T-cell (primary cell): ENCODE results near the gene OR2AG1. TPM values are rescaled to one million over a fixed set of nuclear protein-coding genes. Genes with fewer than 3 reads are reported as not detected.
A peak's percentile ranks its signal among the peaks of the same experiment; 100 is the strongest.
"Not testable (repeated sequence)": the region's sequence is repeated elsewhere in the genome, so short reads cannot be mapped to it uniquely, and the experiment has no call there.

ENCODE experiments used
- ATAC-seq, 4 experiments: fragments of 200-7000 bp in 3 of 4; fragments of 150-1000 bp in 1 of 4; cut with Tn5 transposase; replicated peaks in 1 of 4; 1 replicate in 3 of 4; 2 replicates in 1 of 4; pipeline ENCODE4 v1.10.0; 2021; ENCODE audit warnings: moderate library complexity in 3 of 4, mild to moderate bottlenecking in 2 of 4, moderate number of reproducible peaks in 1 of 4
- CTCF ChIA-PET, 2 donors: fragments of 300-600 bp; sonication (Branson Sonifier 250); formaldehyde crosslinking; loops; one replicate each; lab custom pipeline; 2022; ENCODE audit warnings: antibody characterized with exemption in 2 of 2; lab: Charles Lee
- POLR2A ChIA-PET, 2 donors: fragments of 300-600 bp; sonication (Branson Sonifier 250); formaldehyde crosslinking; loops; one replicate each; lab custom pipeline; 2022; ENCODE audit warnings: antibody characterized with exemption in 2 of 2; lab: Charles Lee
- DNase-seq, 35 experiments: peaks; one replicate each; pipeline versions ENCODE4 v3.0.0 to v3.0.0-alpha.2; 2013 to 2023
- H3K27ac ChIP-seq: one replicate; pipeline ENCODE4 v1.5.1; 2013; ENCODE audit warnings: low read length
- H3K27me3 ChIP-seq, 2 experiments: replicated peaks in 1 of 2; 1 replicate in 1 of 2; 2 replicates in 1 of 2; pipeline versions ENCODE4 v1.6.1 to v1.7.0; 2013; ENCODE audit warnings: low read length in 1 of 2, mixed read lengths in 1 of 2; ENCODE audit not compliant: control insufficient read depth in 2 of 2, insufficient read depth in 2 of 2; ENCODE audit errors: extremely low read depth in 1 of 2
- H3K36me3 ChIP-seq, 2 donors: 1 replicate in 1 of 2; 2 replicates in 1 of 2; pipeline versions ENCODE4 v1.6.1 to v1.7.0; 2013; ENCODE audit warnings: low read length in 1 of 2; ENCODE audit not compliant: control insufficient read depth in 2 of 2, insufficient read depth in 1 of 2; ENCODE audit errors: extremely low read depth in 1 of 2
- H3K4me1 ChIP-seq, 2 experiments: 1 replicate in 1 of 2; 2 replicates in 1 of 2; pipeline versions ENCODE4 v1.6.1 to v1.7.0; 2013; ENCODE audit warnings: low read length in 2 of 2, mixed read lengths in 1 of 2; ENCODE audit not compliant: insufficient read depth in 2 of 2, control insufficient read depth in 1 of 2; ENCODE audit errors: extremely low read depth in 1 of 2
- H3K4me3 ChIP-seq, 2 donors: 1 replicate in 1 of 2; 2 replicates in 1 of 2; pipeline versions ENCODE4 v1.5.1 to v1.7.0; 2013; ENCODE audit warnings: mild to moderate bottlenecking in 2 of 2, low read length in 1 of 2, moderate library complexity in 1 of 2; ENCODE audit not compliant: control insufficient read depth in 1 of 2; ENCODE audit errors: extremely low read depth in 1 of 2
- H3K9me3 ChIP-seq: 2 replicates; pipeline ENCODE4 v1.7.0; 2013
- H3K27ac Mint-ChIP-seq, 2 donors: one replicate each; pipeline ENCODE4 v1.8.0; 2020 to 2021; ENCODE audit warnings: mild to moderate bottlenecking in 2 of 2, mixed read lengths in 2 of 2
- H3K27me3 Mint-ChIP-seq, 2 donors: one replicate each; pipeline ENCODE4 v1.8.0; 2021 to 2022; ENCODE audit warnings: mixed read lengths in 2 of 2
- H3K36me3 Mint-ChIP-seq: one replicate; pipeline ENCODE4 v1.8.0; 2021; ENCODE audit warnings: mixed read lengths
- H3K4me1 Mint-ChIP-seq, 3 donors: one replicate each; pipeline ENCODE4 v1.8.0; 2020 to 2022; ENCODE audit warnings: mixed read lengths in 3 of 3, mild to moderate bottlenecking in 1 of 3
- H3K4me3 Mint-ChIP-seq, 3 donors: one replicate each; pipeline ENCODE4 v1.8.0; 2020 to 2022; ENCODE audit warnings: mild to moderate bottlenecking in 3 of 3, mixed read lengths in 3 of 3, moderate library complexity in 3 of 3
- H3K9me3 Mint-ChIP-seq, 3 donors: one replicate each; pipeline ENCODE4 v1.8.0; 2020 to 2022; ENCODE audit warnings: mixed read lengths in 3 of 3
- WGBS: methylation state at CpG from one replicate; pipeline ENCODE4 v1.1.5; 2013; ENCODE audit warnings: missing lambda C conversion rate; ENCODE audit not compliant: insufficient coverage; 5-methylcytosine and 5-hydroxymethylcytosine counted together
- total RNA-seq, 35 experiments: library from RNA in 6 of 35; stranded (reverse) in 6 of 35; fragments of 120-200 nt in 1 of 35; gene quantifications; one replicate each; pipeline versions ENCODE4 v1.2.1 to v1.2.4 and lab custom pipeline; 2013 to 2026

OR2AG1 gene
- total RNA-seq, 5 donors from 2014 or later (not counting 1 experiment from before 2014, with no cell fraction given): not detected

GRCh38 chr11:6799402-6799801, 16.6 kb downstream of the OR2AG1 start, which contains the start of gene OR6A2:
Gene OR6A2, minus strand, starts transcription at chr11:6799689. Its CDS starts 3,981 bp downstream, at chr11:6795708.
- H3K4me3 ChIP-seq: no peak within 1 kb of the TSS
- Mint-ChIP-seq H3K27ac (no peak within 1 kb of the TSS), H3K9me3 (peaks cover 10 to 14% (median 10%) of the 10 kb centered on the region in 3 donors), H3K4me1 (no peaks in the 10 kb centered on the region), H3K27me3 (peaks cover 0 to 5% of the 10 kb centered on the region in 2 donors), H3K36me3 (peaks cover 7% of the 10 kb centered on the region), H3K4me3 (no peak within 1 kb of the TSS)
- H3K9me3 ChIP-seq: no peaks in the 10 kb centered on the region
- DNase-seq (no peak), ATAC-seq (no peak)
- no peaks in the 10 kb centered on the region for H3K4me1 ChIP-seq
- no peaks in the 10 kb centered on the region for H3K36me3 ChIP-seq
- no peaks in the 10 kb centered on the region for H3K27me3 ChIP-seq
- no CpG with 5 or more reads among the region's 1 CpG for WGBS
- no peak within 1 kb of the TSS for H3K27ac ChIP-seq
- POLR2A ChIA-PET: no interaction called here
- CTCF ChIA-PET: no interaction called here

- H3K27me3 ChIP-seq, H3K4me3 Mint-ChIP-seq, H3K4me1 ChIP-seq, H3K4me1 Mint-ChIP-seq, H3K4me3 ChIP-seq, H3K36me3 ChIP-seq, POLR2A ChIA-PET, H3K27ac ChIP-seq, ATAC-seq, H3K27ac Mint-ChIP-seq, H3K36me3 Mint-ChIP-seq, H3K9me3 ChIP-seq, H3K27me3 Mint-ChIP-seq, DNase-seq: not testable (repeated sequence)
- CTCF ChIA-PET: interaction anchor here in 1 of 2 donors (0.6 kb wide), 1 partner anchor 457 kb away, joined by 4 read pairs; no protein-coding TSS in a partner anchor
- peaks cover 10 to 14% (median 10%) of the 10 kb centered on the region in 3 donors for H3K9me3 Mint-ChIP-seq
These were observed 18.3 kb downstream of the OR2AG1 start for GRCh38 chr11:6801075-6801474.

GRCh38 chr11:6812390-6813005, 29.7 kb downstream of the OR2AG1 start:
- Histone ChIP-seq H3K36me3 (no peaks in the 10 kb centered on the region), H3K9me3 (no peaks in the 10 kb centered on the region), H3K4me3 (no peak overlapping the region), H3K4me1 (peaks cover 0 to 4% of the 10 kb centered on the region in 2 experiments), H3K27ac (no peak overlapping the region), H3K27me3 (peaks cover 0 to 13% of the 10 kb centered on the region in 2 experiments)
- Mint-ChIP-seq H3K36me3 (no peaks in the 10 kb centered on the region), H3K27ac (no peak overlapping the region), H3K27me3 (peaks cover 32 to 57% of the 10 kb centered on the region in 2 donors), H3K4me1 (no peaks in the 10 kb centered on the region), H3K4me3 (no peak overlapping the region), H3K9me3 (no peaks in the 10 kb centered on the region)
- CTCF ChIA-PET: interaction anchor here (0.5 to 1.6 kb wide), 10 partner anchors 8 to 882 kb away, joined by 3 to 7 read pairs (median 4); no protein-coding TSS in a partner anchor
- ATAC-seq (peak; percentile 50 to 83 (median 68)), DNase-seq (peak in 20 of 35 experiments; percentile 1 to 65 (median 14))
- 0% methylated on average over 3 of the region's 6 CpGs for WGBS
- POLR2A ChIA-PET: no interaction called here

GRCh38 chr11:6813656-6814055, 30.8 kb downstream of the OR2AG1 start:
- no peak for ATAC-seq
- peaks cover 28 to 51% of the 10 kb centered on the region in 2 donors for H3K27me3 Mint-ChIP-seq

GRCh38 chr11:6817694-6818093, 34.9 kb downstream of the OR2AG1 start:
- POLR2A ChIA-PET: no interaction called here
- Histone ChIP-seq H3K36me3 (no peaks in the 10 kb centered on the region), H3K4me1 (peaks cover 0 to under 1% of the 10 kb centered on the region in 2 experiments), H3K27ac (no peak overlapping the region), H3K4me3 (no peak overlapping the region), H3K27me3 (peaks cover 0 to 10% of the 10 kb centered on the region in 2 experiments), H3K9me3 (no peaks in the 10 kb centered on the region)
- 80% methylated on average over 1 of the region's 1 CpG for WGBS
- DNase-seq: no peak
- Mint-ChIP-seq H3K4me1 (no peaks in the 10 kb centered on the region), H3K9me3 (peaks cover 0 to 6% (median 6%) of the 10 kb centered on the region in 3 donors), H3K36me3 (no peaks in the 10 kb centered on the region), H3K27me3 (peaks cover 13 to 35% of the 10 kb centered on the region in 2 donors), H3K4me3 (no peak overlapping the region), H3K27ac (no peak overlapping the region)
- CTCF ChIA-PET: no interaction called here
- ATAC-seq: no peak

More at GRCh38 chr11:6813656-6814055, 30.8 kb downstream of the OR2AG1 start:
- no peak for DNase-seq
- H3K9me3 Mint-ChIP-seq: no peaks in the 10 kb centered on the region
- H3K4me3 Mint-ChIP-seq: no peak overlapping the region
- peaks cover 0 to 13% of the 10 kb centered on the region in 2 experiments for H3K27me3 ChIP-seq
- H3K4me1 Mint-ChIP-seq: no peaks in the 10 kb centered on the region
- no peaks in the 10 kb centered on the region for H3K36me3 ChIP-seq
- CTCF ChIA-PET: no interaction called here
- 78% methylated on average over 1 of the region's 2 CpGs for WGBS
- peaks cover 0 to 4% of the 10 kb centered on the region in 2 experiments for H3K4me1 ChIP-seq
- H3K36me3 Mint-ChIP-seq: no peaks in the 10 kb centered on the region
- H3K27ac Mint-ChIP-seq: no peak overlapping the region
- no peak overlapping the region for H3K4me3 ChIP-seq
- POLR2A ChIA-PET: no interaction called here
- no peak overlapping the region for H3K27ac ChIP-seq
- no peaks in the 10 kb centered on the region for H3K9me3 ChIP-seq

GRCh38 chr11:6818967-6819366, 36.1 kb downstream of the OR2AG1 start:
- Mint-ChIP-seq H3K27ac (no peak overlapping the region), H3K4me1 (no peaks in the 10 kb centered on the region), H3K9me3 (peaks cover 0 to 6% (median 6%) of the 10 kb centered on the region in 3 donors), H3K4me3 (no peak overlapping the region), H3K27me3 (peaks cover 8 to 27% of the 10 kb centered on the region in 2 donors), H3K36me3 (no peaks in the 10 kb centered on the region)
- WGBS: 85% methylated on average over 4 of the region's 5 CpGs
- no peaks in the 10 kb centered on the region for H3K36me3 ChIP-seq
- ChIA-PET CTCF (no interaction called here), POLR2A (no interaction called here)
- no peaks in the 10 kb centered on the region for H3K9me3 ChIP-seq
- no peak overlapping the region for H3K27ac ChIP-seq
- no peak for DNase-seq
- H3K27me3 ChIP-seq: no peaks in the 10 kb centered on the region
- no peak overlapping the region for H3K4me3 ChIP-seq
- no peaks in the 10 kb centered on the region for H3K4me1 ChIP-seq
- ATAC-seq: no peak
